GOT3 (cell line): ENCODE results near the gene MRPS33.
"Not testable (repeated sequence)": the region's sequence is repeated elsewhere in the genome, so short reads cannot be mapped to it uniquely, and the experiment has no call there.

Experiments
- DNase-seq: peaks from one replicate; lab custom pipeline; 2025; ENCODE audit warnings: mixed read lengths; lab: John Stamatoyannopoulos, UW

MRPS33 gene

GRCh38 chr7:141012044-141012685 is 2.6 kb downstream of the MRPS33 start:
- DNase-seq, result no peak

GRCh38 chr7:141011443-141011842 is 3.3 kb downstream of the MRPS33 start:
- DNase-seq, result no peak

GRCh38 chr7:141003172-141004065 is 11.3 kb downstream of the MRPS33 start:
- no peak for DNase-seq

DNA sequence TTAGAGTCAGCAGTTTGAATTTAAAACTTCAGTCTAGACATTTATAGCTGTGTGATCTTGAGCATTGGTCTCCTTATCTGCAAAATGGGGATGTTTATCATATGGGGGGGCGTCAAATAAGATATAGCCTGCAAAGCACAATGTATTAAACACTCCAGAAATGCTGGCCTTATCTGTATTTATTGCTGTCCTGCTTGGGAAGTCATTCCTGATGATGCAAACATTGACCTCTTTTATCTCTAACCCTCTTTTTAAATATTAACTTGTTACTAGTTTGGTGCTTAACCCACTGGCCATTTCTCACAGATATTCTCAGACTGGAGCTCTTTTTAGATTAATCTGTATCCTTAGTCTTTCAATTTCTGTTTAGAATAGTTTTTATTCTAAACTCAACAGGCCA is 13.2 kb downstream of the MRPS33 start:
- no peak for DNase-seq

GRCh38 chr7:141001122-141001521 is 13.6 kb downstream of the MRPS33 start:
- no peak for DNase-seq

- no peak for DNase-seq
Observed at GRCh38 chr7:140998715-140999114, 16.0 kb downstream of the MRPS33 start.

DNA sequence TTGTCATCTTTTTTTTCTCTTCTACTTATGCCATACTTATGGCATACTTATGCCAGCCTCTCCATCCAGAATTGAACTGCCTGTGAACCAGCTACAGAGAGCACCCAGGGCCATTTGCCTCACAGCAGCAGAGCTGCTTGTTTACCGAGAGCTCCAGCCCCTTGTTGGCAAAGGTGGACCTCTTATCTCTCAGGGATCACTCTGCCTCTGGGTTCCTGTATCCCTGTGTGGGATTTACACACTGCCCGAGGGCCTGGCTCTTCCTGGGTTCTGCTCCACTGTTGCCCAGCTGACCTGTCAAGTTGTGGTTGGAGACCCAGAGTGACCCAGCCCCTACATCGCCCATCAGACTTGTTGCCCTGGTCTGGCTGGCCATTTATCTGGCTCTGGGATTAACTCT is 22.3 kb downstream of the MRPS33 start:
- no peak for DNase-seq

DNA sequence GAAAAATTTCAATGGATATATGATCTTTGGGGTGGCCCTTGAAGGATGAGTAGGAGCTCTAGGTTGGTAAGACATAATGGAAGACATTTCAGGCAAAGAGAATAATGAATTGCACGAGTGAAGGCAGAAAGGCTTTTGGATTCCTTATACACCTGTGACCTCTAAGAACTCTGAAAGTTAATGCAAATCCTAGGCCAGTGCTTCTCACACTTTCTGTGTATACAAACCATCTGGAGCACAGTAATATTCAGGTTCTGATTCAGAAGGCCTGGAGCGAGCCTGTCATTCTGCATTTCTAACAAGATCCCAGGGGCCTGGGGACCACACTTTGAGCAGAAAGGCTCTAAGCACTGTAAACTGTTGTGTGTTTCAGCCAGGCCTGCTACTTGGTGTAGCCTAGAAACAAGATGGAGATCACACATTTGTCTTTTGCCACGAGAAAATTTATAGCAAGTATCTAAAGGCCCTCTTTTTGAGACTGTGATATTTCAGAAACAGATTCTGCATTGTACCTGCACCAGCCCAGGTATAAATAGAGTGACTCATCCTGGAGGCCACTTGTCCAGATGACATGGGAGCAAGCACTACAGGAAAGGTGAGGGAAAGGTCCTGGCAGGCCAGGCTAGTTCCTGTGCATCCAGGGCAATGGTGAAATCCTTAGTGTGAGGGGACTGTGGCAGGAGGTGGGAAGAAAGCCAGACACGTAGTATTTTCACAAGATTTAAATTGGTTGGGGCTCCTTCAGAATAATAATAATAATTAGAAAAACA is 24.4 kb downstream of the MRPS33 start:
- no peak for DNase-seq

DNA sequence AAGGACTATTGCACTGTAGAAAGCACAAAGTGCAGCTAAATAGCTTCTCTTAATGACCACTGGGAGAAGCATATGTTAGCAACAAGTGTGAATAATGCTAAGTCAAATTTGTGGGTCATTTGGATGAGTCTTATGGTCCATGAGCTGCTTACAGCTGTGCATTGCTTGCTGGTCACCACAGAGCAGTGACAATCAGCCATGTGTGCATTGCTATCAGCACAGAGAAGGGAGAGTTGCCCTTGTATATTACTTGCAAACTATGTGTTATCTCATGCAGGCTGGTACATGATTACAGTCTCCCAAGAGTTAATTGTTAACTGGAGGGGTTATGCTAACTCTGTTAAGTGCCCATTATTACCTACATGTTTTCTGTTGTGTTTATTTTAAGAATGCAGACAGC is 25.7 kb downstream of the MRPS33 start:
- no peak for DNase-seq

GRCh38 chr7:140983802-140984201 is 30.9 kb downstream of the MRPS33 start:
- DNase-seq, result no peak

DNA sequence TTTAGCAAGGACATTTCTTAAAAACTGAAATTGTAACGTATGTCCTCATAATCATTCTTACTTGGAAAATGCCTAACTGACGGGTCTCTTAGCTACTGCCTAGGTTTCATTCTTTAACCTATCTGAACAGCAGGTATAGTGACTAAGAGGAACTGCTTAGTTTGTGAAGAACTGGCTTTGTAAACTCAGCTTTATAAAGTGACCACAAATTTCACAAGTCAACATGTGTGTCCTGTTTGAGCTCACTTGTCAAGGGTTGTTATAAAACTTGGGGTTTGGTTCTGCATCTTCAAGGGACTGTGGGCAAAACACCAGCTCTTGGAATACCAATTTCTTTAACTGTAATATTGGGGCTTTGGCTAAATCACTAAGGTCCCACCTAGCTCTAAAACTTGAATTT is 32.2 kb downstream of the MRPS33 start:
- no peak for DNase-seq

DNA sequence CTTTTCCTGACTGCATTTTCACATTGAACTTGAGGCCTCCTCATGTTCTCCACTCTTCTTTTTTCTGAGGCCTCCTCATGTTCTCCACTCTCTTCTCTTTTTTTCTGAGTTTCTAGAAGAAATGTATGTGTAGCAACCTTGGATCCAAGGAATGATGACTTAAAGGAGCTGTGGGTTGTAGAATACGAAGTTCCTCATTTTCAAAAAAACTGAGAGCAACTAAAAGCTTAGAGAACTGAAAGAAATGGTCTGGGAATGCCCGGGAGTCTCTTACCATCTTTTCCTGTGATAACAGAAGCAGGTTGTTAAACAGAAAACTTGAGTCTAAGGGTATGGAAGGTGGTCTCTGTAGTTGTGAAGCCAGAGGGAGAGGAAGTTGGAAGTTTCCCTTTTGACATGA is 32.8 kb downstream of the MRPS33 start:
- DNase-seq, result no peak

GRCh38 chr7:140977741-140978140 is 37.0 kb downstream of the MRPS33 start:
- no peak for DNase-seq

DNA sequence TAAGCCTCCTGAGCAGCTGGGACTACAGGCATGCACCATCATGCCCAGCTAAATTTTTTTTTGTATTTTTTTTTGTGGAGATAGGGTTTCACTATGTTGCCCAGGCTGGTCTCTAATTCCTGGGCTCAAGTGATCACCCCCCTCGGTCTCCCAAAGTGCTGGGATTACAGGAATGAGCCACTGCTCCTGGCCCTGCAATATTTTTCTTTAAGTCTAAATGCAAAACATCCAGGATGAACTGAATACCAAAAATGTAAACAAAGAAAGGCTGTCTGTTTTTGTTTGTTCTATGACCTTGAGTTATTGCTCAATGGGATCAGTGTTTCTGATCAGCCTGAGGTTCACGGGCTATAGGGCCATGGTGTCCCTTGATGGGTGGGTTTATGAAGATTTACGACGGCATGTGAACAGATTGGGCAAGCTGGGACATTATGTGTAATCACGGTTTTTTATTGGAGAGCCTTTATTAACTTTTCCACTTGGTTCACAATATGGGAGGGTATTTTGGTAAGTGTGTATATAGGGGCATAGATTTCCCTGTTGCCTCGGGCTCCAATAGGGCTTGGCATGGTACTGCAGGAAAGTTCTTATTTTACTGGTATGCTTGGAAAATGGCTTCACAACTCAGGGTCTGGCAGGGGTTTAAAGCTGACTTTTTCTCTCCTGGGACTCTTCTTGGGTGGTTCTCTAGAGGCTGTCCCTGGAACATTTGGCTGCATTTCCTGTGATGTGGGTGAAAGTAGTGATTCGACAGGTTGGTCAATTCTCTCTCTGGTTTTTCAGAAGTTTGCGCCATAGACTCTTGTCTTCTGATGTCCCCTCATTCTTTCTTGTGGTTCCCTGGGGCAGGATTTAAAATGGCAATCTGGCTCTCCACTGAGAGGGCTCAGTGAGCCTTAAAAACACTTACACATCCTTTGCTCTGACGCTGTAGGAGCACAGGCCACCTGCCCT is 41.6 kb downstream of the MRPS33 start:
- DNase-seq, result no peak

DNA sequence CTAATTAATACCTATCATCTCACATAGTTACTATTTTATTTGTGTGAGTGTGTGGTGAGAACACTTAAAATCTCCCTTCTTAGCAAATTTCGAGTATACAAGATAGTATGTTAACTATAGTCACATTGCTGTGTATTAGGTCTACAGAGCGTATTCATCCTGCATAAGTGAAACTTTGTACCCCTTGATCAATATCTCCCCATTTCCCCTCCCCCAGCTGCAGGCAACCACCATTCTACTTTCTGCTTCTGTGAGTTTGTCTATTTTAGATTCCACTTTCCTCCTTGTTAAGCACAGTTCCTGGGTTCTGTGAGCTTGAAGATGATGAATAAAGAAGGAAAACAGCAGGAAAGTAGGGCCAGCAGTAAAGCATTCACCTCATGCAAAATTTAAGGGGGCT is 42.4 kb downstream of the MRPS33 start:
- no peak for DNase-seq

DNA sequence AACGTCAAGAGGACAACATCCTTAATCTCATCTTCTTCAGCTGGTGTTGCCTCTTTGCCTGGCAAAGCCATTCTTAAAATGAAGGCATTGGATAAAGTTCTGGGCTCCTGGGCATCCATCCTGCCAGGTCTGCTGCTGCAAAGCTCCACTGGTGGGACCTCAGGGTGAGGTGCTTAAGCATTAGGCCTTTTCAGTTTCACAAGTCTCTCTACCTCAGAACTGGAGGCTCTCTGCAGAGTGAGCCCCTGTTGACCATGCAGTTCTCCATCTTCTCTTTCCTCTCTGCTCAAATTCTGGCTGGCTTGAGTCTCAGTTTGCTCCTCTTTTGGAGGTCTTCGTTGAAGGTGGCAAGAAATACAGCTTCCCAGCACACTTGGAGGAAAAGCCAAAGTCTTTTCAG is 47.3 kb downstream of the MRPS33 start:
- no peak for DNase-seq

- DNase-seq, result no peak
Observed at GRCh38 chr7:140966561-140967233, 48.1 kb downstream of the MRPS33 start.

- no peak for DNase-seq
Observed at GRCh38 chr7:140961117-140961516, 53.6 kb downstream of the MRPS33 start.

- not testable (repeated sequence) for DNase-seq
Observed at GRCh38 chr7:140956997-140957396, 57.8 kb downstream of the MRPS33 start.
